Astrocyte of the cerebellum (primary cell): ENCODE results near the gene TNK2.
"Not testable (repeated sequence)": the region's sequence is repeated elsewhere in the genome, so short reads cannot be mapped to it uniquely, and the experiment has no call there.

ENCODE experiments used
- DNase-seq: peaks from one replicate; pipeline ENCODE4 v3.0.0-alpha.2; 2011; ENCODE audit warnings: low read depth
- H3K4me3 ChIP-seq: 2 replicates; pipeline ENCODE4 v1.5.1; 2011; ENCODE audit warnings: mild to moderate bottlenecking, low read depth, low read length, moderate library complexity
- in situ Hi-C: cut with HindIII; loops from 2 replicates; pipeline ENCODE4 v1.10.0; 2017; ENCODE audit warnings: low sequenced_read_pairs
- TF ChIP-seq, protein P1 (sequence below): IDR thresholded peaks from 2 replicates; pipeline ENCODE4 v1.5.1; 2012; ENCODE audit warnings: low read length, low read depth, moderate library complexity, mild to moderate bottlenecking; ENCODE audit errors: missing control alignments

Gene TNK2

DNA sequence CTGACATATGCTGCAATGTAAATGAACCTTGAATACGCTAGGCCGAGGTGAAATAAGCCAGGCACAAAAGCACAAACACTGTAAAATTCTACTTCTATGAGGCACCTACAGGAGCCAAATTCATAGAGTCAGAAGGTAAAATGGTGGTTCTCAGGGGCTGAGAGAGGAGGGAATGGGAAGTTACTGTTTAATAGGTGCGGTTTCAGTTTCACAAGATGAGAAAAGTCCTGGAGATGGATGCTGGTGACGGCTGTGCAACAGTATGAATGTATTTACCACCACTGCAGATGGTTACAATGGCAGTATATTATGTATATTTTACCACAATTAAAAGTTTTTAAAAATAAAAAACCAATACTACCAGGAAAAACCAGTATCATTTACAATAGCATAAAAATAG, 4.0 kb downstream of the TNK2 start:
- TF ChIP-seq, protein P1, sequence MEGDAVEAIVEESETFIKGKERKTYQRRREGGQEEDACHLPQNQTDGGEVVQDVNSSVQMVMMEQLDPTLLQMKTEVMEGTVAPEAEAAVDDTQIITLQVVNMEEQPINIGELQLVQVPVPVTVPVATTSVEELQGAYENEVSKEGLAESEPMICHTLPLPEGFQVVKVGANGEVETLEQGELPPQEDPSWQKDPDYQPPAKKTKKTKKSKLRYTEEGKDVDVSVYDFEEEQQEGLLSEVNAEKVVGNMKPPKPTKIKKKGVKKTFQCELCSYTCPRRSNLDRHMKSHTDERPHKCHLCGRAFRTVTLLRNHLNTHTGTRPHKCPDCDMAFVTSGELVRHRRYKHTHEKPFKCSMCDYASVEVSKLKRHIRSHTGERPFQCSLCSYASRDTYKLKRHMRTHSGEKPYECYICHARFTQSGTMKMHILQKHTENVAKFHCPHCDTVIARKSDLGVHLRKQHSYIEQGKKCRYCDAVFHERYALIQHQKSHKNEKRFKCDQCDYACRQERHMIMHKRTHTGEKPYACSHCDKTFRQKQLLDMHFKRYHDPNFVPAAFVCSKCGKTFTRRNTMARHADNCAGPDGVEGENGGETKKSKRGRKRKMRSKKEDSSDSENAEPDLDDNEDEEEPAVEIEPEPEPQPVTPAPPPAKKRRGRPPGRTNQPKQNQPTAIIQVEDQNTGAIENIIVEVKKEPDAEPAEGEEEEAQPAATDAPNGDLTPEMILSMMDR = no peak
- DNase-seq = no peak
- H3K4me3 ChIP-seq = no peak overlapping the region
- in situ Hi-C loops = no loop called here

- in situ Hi-C loops = no loop called here
- no peak overlapping the region for H3K4me3 ChIP-seq
- TF ChIP-seq, protein P1 = no peak
- DNase-seq = no peak
These were observed 4.4 kb downstream of the TNK2 start for GRCh38 chr3:195903950-195904290.

DNA sequence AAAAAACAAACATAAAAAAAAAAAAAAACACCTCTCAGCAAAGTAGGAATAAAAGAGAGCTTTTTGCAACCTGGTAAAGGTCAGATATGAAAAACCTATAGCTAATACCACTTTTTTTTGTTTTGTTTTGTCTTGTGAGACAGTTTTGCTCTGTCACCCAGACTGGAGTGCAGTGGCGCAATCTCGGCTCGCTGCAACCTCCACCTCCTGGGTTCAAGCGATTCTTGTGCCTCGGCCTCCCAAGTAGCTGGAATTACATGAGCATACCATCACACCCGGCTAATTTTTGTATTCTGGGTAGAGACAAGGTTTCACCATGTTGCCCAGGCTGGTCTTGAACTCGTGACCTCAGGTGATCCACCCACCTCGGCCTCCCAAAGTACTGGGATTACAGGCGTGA, 5.7 kb downstream of the TNK2 start:
- in situ Hi-C loops, H3K4me3 ChIP-seq, DNase-seq: not testable (repeated sequence)

DNA sequence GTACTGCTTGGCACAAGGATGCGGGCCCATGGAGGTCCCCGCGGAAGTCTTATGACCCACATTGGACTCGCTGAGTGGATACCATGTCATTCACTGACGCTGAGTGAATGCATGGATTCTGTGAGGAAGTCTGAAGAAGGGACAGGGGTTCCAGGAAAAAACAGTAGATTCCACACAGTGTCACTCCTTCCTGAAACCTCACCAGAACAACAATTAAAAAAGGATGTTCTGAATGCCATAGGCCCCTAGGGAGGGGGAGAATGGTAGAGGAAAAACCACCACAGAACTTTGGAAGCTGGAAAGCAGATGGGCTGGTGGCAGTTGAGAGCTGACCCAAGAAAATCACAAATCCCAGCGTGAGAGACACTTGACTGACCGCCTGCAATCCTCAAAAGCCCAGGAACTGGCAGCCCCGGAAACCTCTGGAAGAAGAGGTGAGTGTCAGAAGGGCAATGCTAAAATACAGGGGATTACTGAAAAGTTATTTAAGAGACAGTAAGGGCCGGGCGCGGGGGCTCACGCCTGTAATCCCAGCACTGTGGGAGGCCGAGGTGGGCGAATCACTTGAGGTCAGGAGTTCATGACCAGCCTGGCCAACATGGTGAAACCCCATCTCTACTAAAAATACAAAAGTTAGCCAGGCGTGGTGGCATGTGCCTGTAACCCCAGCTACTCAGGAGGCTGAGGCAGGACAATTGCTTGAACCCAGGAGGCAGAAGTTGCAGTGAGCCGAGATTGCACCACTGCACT, 6.3 kb downstream of the TNK2 start:
- H3K4me3 ChIP-seq, in situ Hi-C loops, DNase-seq: not testable (repeated sequence)

GRCh38 chr3:195900436-195901355, 7.7 kb downstream of the TNK2 start:
- H3K4me3 ChIP-seq = no peak overlapping the region
- TF ChIP-seq, protein P1 = no peak
- in situ Hi-C loops = no loop called here
- DNase-seq = no peak

- no peak for DNase-seq
- in situ Hi-C loops = no loop called here
- TF ChIP-seq, protein P1 = no peak
- H3K4me3 ChIP-seq = no peak overlapping the region
These were observed 8.5 kb downstream of the TNK2 start for GRCh38 chr3:195899701-195900435.

DNA sequence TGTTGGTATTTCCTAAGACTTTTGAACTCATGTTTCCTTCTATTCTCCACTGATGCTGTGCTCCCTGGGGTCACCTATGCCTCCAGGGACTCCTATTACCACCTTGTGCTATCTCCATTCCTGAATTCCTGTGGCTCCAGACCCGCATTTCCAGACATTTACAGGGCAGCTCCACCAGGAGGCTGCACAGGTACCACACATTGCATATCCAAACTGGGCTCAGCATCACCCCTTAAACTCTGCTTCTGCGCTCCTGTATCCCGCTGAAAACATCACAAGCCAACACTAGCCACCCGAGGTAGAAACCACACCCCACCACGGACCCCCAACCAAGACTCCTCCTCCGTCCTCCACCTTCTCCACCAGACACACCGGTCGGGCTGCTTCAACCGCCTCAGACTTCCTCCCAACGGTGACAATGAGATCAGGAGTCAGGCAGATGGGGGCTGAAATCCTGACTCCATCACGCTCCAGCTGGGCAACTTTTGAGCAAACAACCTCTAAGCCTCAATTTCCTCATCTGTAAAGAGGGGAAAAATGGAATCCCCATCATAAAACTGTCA, 10.4 kb downstream of the TNK2 start:
- TF ChIP-seq, protein P1 = no peak
- DNase-seq = no peak
- no peak overlapping the region for H3K4me3 ChIP-seq
- in situ Hi-C loops = no loop called here
